ENCODE measurements around the gene MYO16. TPM values are rescaled to one million over a fixed set of nuclear protein-coding genes. Genes with fewer than 3 reads are reported as not detected.

The MYO16 gene
- total RNA-seq, 1 experiment from 2014 or later: not detected

- no peaks in the 10 kb centered on the region for H3K27me3 ChIP-seq
- H3K4me3 ChIP-seq: no peak overlapping the region
- H3K4me1 ChIP-seq: peaks cover 14% of the 10 kb centered on the region
- H3K9me3 ChIP-seq (replicated peaks): no peaks in the 10 kb centered on the region
- no peaks in the 10 kb centered on the region for H3K36me3 ChIP-seq
- DNase-seq: peak; percentile 36 to 46
- peak overlapping the region; percentile 75 for H3K27ac ChIP-seq
Observed at GRCh38 chr13:109256866-109257760, 627.7 kb downstream of the MYO16 start.
